MM.1S (cell line): ENCODE data around the gene SPO11.

Source experiments
- EZH2 ChIP-seq: fragments of 300-600 bp; sonication (generic); optimal IDR thresholded peaks from 2 replicates; pipeline ENCODE3; 2017; ENCODE audit warnings: low read depth, mild to moderate bottlenecking, antibody characterized with exemption, low read length, mixed read lengths
- EZH2phosphoT487 ChIP-seq: fragments of 300-600 bp; sonication (generic); IDR thresholded peaks from 2 replicates; pipeline ENCODE4 v1.6.1; 2018; ENCODE audit warnings: antibody characterized with exemption, low read length
- TF ChIP-seq, protein P1 (sequence below): fragments of 300-600 bp; sonication (generic); IDR thresholded peaks from 2 replicates; pipeline ENCODE4 v1.5.1; 2016; ENCODE audit warnings: antibody characterized with exemption, low read length, mixed read lengths

DNA sequence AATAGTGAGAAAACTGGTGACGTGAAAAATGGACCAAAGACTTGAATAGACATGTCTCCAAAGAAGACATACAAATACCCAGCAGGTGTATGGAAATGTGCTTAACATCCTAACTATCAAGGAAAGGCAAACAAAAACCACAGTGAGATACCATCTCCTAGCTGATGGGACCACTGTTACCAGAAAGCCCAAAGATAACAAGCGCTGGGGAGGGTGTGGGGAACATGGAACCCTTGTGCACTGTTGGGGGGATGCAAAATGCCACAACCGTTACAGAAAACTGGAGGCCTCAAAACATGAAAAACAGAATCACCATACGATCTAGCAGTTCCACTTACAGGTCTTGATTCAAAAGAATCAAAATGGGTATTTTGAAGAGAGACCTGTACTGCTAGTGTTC, 41.8 kb downstream of the SPO11 start:
- TF ChIP-seq, protein P1, sequence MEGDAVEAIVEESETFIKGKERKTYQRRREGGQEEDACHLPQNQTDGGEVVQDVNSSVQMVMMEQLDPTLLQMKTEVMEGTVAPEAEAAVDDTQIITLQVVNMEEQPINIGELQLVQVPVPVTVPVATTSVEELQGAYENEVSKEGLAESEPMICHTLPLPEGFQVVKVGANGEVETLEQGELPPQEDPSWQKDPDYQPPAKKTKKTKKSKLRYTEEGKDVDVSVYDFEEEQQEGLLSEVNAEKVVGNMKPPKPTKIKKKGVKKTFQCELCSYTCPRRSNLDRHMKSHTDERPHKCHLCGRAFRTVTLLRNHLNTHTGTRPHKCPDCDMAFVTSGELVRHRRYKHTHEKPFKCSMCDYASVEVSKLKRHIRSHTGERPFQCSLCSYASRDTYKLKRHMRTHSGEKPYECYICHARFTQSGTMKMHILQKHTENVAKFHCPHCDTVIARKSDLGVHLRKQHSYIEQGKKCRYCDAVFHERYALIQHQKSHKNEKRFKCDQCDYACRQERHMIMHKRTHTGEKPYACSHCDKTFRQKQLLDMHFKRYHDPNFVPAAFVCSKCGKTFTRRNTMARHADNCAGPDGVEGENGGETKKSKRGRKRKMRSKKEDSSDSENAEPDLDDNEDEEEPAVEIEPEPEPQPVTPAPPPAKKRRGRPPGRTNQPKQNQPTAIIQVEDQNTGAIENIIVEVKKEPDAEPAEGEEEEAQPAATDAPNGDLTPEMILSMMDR, result no peak
- TF ChIP-seq EZH2 (no peak), EZH2phosphoT487 (no peak)
